GM18873 (cell line): ENCODE measurements around the gene RAB39B.

ENCODE experiments used
- ATAC-seq: cut with Tn5 transposase; IDR thresholded peaks from one replicate; pipeline ENCODE4 v1.9.1; 2021; ENCODE audit warnings: mild to moderate bottlenecking, moderate library complexity, moderate number of reproducible peaks; ENCODE audit not compliant: unreplicated experiment, low FRiP score

Gene RAB39B

DNA sequence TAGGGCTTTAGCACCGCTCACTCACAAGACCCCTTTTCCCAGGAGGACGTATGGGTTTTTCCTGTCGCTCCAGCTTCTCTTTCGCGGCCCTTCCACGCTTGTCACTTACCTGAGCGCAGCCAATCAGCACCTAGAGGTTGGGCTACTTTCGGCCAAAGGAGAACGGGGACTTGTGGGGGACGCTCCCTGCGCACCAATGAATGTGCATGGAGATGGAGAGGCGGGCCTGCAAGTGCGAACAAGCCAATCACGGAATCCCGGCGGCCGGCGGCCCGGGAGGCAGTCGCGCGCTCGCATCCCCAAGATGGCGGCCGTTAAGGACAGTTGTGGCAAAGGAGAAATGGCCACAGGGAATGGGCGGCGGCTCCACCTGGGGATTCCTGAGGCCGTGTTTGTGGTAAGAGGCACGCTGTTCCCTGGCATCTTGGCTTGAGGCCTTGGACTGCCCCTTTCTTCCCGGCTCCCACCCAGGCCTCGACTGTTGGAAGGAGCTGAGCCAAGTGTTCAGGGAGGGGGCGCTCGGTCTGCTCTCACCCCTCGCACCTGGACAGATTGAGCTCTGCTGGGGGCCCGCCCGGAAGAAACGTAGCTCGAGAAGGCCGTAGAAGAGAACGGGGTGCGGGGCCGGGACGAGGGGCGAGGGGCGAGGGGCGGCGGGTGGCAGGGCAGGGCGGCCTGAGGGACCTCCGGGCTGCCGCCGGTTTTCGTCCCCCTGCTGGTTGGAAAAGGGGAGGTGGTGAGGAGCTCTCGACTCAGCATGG lies 47.9 kb downstream of the RAB39B start, which contains the start of gene VBP1:
TSS of gene VBP1 (plus strand) at position 282 of the 761 bp plus-strand sequence. CDS start at position 305, 23 bp downstream.
- ATAC-seq, result peak; percentile 99

DNA sequence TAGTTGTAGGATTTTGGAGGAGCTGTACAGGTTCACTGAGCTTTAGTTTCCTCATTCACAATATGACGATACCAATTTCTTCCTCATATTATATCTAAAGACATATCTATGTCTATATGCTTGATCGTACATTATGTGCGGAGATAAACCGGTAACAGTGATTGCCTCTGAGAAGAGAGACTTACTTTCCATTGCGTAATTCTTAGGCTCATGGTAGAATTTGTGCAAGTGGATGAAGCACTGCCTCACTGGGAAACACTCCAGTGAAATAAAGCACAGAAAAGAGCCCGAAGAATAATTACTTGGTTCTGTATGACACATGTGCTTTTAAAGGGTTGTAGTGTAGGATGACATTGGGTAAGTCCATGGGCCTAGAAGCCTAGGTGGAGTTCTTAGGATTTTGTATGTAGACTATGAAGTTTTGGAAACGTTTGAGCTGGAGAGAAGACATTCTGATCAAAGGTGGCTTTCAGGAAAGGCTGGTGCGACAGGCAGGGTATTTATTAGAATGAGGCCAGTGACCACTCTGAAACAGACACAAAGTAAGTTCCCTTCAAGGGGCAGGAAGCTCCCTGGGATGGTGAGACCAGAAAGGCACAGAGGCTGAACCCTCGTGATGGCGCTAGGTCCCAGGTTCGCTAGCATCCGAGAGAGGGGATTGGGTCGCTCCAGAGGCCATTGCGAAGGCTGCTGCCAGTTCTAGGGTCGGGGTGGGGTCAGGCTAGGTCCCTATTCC lies 48.7 kb downstream of the RAB39B start:
- peak; percentile 28 for ATAC-seq

GRCh38 chrX:155213731-155214130 lies 50.6 kb downstream of the RAB39B start:
- ATAC-seq, result no peak

DNA sequence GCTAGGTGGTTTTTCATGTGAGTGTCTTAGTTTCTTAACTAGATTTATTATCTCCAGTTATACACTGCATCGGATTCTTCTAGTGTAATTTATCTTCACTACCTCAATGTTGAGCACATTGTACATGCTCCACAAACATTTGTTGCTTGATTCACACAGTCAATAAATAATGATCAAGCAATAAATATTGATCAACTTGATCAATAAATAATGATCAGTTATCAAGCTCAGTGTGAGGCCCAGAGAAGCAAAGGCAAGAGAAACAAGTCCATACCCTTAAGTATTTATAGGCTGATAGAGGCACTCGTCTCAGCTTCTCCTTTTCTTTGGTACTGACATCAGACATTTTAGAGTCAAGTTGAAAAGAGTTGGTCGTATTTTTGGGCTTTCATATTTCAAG lies 53.1 kb downstream of the RAB39B start:
- ATAC-seq, result no peak
